Keratinocyte (primary cell): Measurements from ENCODE around the gene ARHGAP24. TPM values are rescaled to one million over a fixed set of nuclear protein-coding genes. Genes with fewer than 3 reads are reported as not detected.

Experiments
- DNase-seq: peaks from one replicate; pipeline ENCODE4 v3.0.0-alpha.2; 2011; ENCODE audit warnings: low read depth, missing footprints, low spot score
- FAIRE-seq: peaks from 2 replicates; lab custom pipeline; 2011; peaks lifted over from hg19 to GRCh38; lab: Jason Lieb, UNC
- H2AFZ ChIP-seq: 2 replicates; pipeline ENCODE4 v1.6.0; 2012; ENCODE audit warnings: low read length, control low read depth, inconsistent platforms; ENCODE audit not compliant: control insufficient read depth
- H3K27ac ChIP-seq: 2 replicates; pipeline ENCODE4 v1.5.1; 2011; ENCODE audit warnings: low read length; ENCODE audit not compliant: control insufficient read depth, insufficient read depth
- H3K27me3 ChIP-seq: 3 replicates; pipeline ENCODE4 v1.6.0; 2011; ENCODE audit warnings: low read length; ENCODE audit not compliant: control insufficient read depth, insufficient read depth; ENCODE audit errors: extremely low read depth
- H3K36me3 ChIP-seq, 2 experiments: 2 replicates in 1 of 2; 3 replicates in 1 of 2; pipeline ENCODE4 v1.5.1; 2011; ENCODE audit warnings: low read length in 2 of 2, mild to moderate bottlenecking in 1 of 2; ENCODE audit not compliant: control insufficient read depth in 2 of 2, insufficient read depth in 2 of 2; ENCODE audit errors: extremely low read depth in 1 of 2
- H3K4me1 ChIP-seq: 3 replicates; pipeline ENCODE4 v1.5.1; 2011; ENCODE audit warnings: low read length; ENCODE audit not compliant: control insufficient read depth, insufficient read depth; ENCODE audit errors: extremely low read depth
- H3K4me2 ChIP-seq: 3 replicates; pipeline ENCODE4 v1.6.0; 2011; ENCODE audit warnings: low read depth, low read length; ENCODE audit not compliant: control insufficient read depth, insufficient read depth; ENCODE audit errors: extremely low read depth
- H3K4me3 ChIP-seq, 3 experiments: fragments of 200-600 bp in 1 of 3; sonication (generic) in 1 of 3; 2 replicates in 2 of 3; 3 replicates in 1 of 3; pipeline ENCODE4 v1.5.1; 2011 to 2016; ENCODE audit warnings: low read length in 3 of 3, mild to moderate bottlenecking in 3 of 3, control low read depth in 2 of 3, inconsistent platforms in 1 of 3, low read depth in 1 of 3, mixed read lengths in 1 of 3, mixed run types in 1 of 3, moderate library complexity in 1 of 3; ENCODE audit not compliant: control insufficient read depth in 2 of 3, insufficient read depth in 2 of 3; ENCODE audit errors: extremely low read depth in 1 of 3
- H3K79me2 ChIP-seq: 2 replicates; pipeline ENCODE4 v1.6.0; 2012; ENCODE audit warnings: low read length; ENCODE audit not compliant: control insufficient read depth, insufficient read depth
- H3K9ac ChIP-seq: 3 replicates; pipeline ENCODE4 v1.6.0; 2011; ENCODE audit warnings: low read length; ENCODE audit not compliant: control insufficient read depth, insufficient read depth; ENCODE audit errors: extremely low read depth
- H3K9me1 ChIP-seq: 3 replicates; pipeline ENCODE4 v1.6.0; 2011; ENCODE audit warnings: low read length; ENCODE audit not compliant: control insufficient read depth, insufficient read depth; ENCODE audit errors: extremely low read depth
- H3K9me3 ChIP-seq: 2 replicates; pipeline ENCODE4 v1.5.1; 2012; ENCODE audit warnings: low read depth, low read length; ENCODE audit not compliant: control insufficient read depth
- H4K20me1 ChIP-seq: 3 replicates; pipeline ENCODE4 v1.6.0; 2011; ENCODE audit warnings: low read length; ENCODE audit not compliant: control insufficient read depth, insufficient read depth; ENCODE audit errors: extremely low read depth
- CTCF ChIP-seq, 3 experiments: IDR thresholded peaks in 1 of 3; conservative IDR thresholded peaks in 1 of 3; optimal IDR thresholded peaks in 1 of 3; 2 replicates in 2 of 3; 3 replicates in 1 of 3; pipeline versions ENCODE3 to v1.5.1; 2011; ENCODE audit warnings: low read length in 3 of 3, mild to moderate bottlenecking in 3 of 3, moderate library complexity in 2 of 3, control low read depth in 1 of 3, inconsistent platforms in 1 of 3; ENCODE audit not compliant: insufficient read depth in 2 of 3; ENCODE audit errors: extremely low read depth in 1 of 3
- EZH2 ChIP-seq: IDR thresholded peaks from one replicate; pipeline ENCODE4 v1.6.1; 2012; ENCODE audit warnings: inconsistent platforms, mild to moderate bottlenecking, low read length, moderate library complexity
- dilution Hi-C: fragments of 300-500 bp; cut with MboI; formaldehyde crosslinking; loops from one replicate; pipeline ENCODE4 v1.7.0; 2020; ENCODE audit warnings: low sequenced_read_pairs; ENCODE audit not compliant: extremely low pct_ligation_motif_present
- polyA plus RNA-seq, 5 experiments: library from polyadenylated mRNA; depleted of rRNA in 3 of 5; stranded (reverse) in 3 of 5; stranded (forward) in 1 of 5; unstranded in 1 of 5; fragments of >200 nt; gene quantifications; 1 replicate in 1 of 5; 2 replicates in 3 of 5; 3 replicates in 1 of 5; pipeline versions ENCODE4 v1.2.1 to v1.2.3, GENCODE V29; 2011 to 2012; ENCODE audit warnings: missing spikeins in 2 of 5, low read depth in 1 of 5, low replicate concordance in 1 of 5

The ARHGAP24 gene
- polyA plus RNA-seq, 1 donor (not counting 4 experiments of a cell fraction or from before 2014, with no cell fraction given): 0.87 TPM

- H3K36me3 ChIP-seq: no peaks in the 10 kb centered on the region
- H3K4me2 ChIP-seq: no peak overlapping the region
- no peak overlapping the region for H3K9ac ChIP-seq
- H2AFZ ChIP-seq: no peak overlapping the region
- FAIRE-seq (peak; percentile 41), DNase-seq (no peak)
- no peaks in the 10 kb centered on the region for H4K20me1 ChIP-seq
- H3K79me2 ChIP-seq: no peaks in the 10 kb centered on the region
- no peaks in the 10 kb centered on the region for H3K4me1 ChIP-seq
- no peaks in the 10 kb centered on the region for H3K27me3 ChIP-seq
- TF ChIP-seq CTCF (optimal IDR thresholded peaks at IDR 0.05 in 1 of 3, IDR thresholded peaks at IDR 0.05 in 1 of 3, conservative IDR thresholded peaks at IDR 0.05 in 1 of 3; ENCODE audit: extremely low read depth in 1 of 3, insufficient read depth in 2 of 3, low read length in 3 of 3) (peak in 2 of 3 experiments; percentile 29 to 47), EZH2 (no peak)
- no peak overlapping the region for H3K4me3 ChIP-seq
- dilution Hi-C loops: no loop called here
- H3K27ac ChIP-seq: no peak overlapping the region
- H3K9me3 ChIP-seq: no peaks in the 10 kb centered on the region
- H3K9me1 ChIP-seq: no peaks in the 10 kb centered on the region
Measured at GRCh38 chr4:85968945-85969819, 494.2 kb downstream of the ARHGAP24 start.

- H3K9ac ChIP-seq: no peak overlapping the region
- dilution Hi-C loops: no loop called here
- H3K4me3 ChIP-seq: no peak overlapping the region
- no peaks in the 10 kb centered on the region for H4K20me1 ChIP-seq
- TF ChIP-seq CTCF (optimal IDR thresholded peaks at IDR 0.05 in 1 of 3, IDR thresholded peaks at IDR 0.05 in 1 of 3, conservative IDR thresholded peaks at IDR 0.05 in 1 of 3; ENCODE audit: extremely low read depth in 1 of 3, insufficient read depth in 2 of 3, low read length in 3 of 3): no peak
- no peak for TF ChIP-seq EZH2
- H3K4me2 ChIP-seq: no peak overlapping the region
- H3K9me3 ChIP-seq: no peaks in the 10 kb centered on the region
- H3K79me2 ChIP-seq: no peaks in the 10 kb centered on the region
- H3K9me1 ChIP-seq: no peaks in the 10 kb centered on the region
- peak; percentile 62 for FAIRE-seq
- no peak overlapping the region for H3K27ac ChIP-seq
- H3K36me3 ChIP-seq: no peaks in the 10 kb centered on the region
- DNase-seq: no peak
- no peaks in the 10 kb centered on the region for H3K27me3 ChIP-seq
- no peaks in the 10 kb centered on the region for H3K4me1 ChIP-seq
- no peak overlapping the region for H2AFZ ChIP-seq
Measured at GRCh38 chr4:85970535-85970934, 495.6 kb downstream of the ARHGAP24 start.
